ENCODE results near the gene DCLK1.

The DCLK1 gene

DNA sequence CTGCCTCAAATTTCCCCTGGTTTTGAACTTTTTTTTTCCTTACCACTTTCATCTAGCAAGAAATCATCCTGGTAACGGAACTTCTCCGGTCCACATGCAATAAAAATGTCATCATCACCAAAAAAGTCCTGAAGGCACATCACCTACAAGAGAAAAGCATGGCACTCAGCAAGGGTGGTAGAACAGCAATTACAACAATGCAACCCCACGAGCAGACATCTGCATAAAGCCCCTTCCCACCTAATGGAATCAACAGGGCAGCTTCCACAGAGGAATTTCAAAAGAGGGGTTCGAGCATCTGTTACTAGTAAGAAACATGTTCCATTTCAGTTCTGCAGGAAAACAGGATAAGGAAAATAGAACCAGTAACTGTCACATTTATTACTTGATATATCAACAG, 183.9 kb downstream of the DCLK1 start:
- no peak for DNase-seq (ENCODE audit: low read depth in 2 of 2)

DNA sequence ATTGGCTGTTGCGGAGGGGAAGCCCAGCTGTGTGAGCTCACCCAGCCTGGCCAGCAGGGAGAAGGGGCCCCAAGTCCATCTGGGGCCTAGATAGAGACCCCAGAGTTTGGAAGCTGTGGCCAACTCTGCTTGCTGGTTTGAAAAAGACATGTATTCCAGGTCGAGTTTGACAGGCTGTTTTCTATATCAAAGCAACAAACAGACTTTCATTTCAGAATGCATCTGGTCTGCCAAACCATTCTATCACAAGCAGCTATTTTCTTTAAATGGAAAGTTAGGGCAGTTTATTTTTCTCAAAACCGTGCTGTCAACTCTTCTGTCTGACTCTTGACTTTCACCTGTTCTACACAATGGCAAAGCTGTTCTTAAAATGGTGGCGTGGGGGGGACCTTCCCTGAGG, 185.8 kb downstream of the DCLK1 start:
- no peak for DNase-seq (ENCODE audit: low read depth in 2 of 2)

DNA sequence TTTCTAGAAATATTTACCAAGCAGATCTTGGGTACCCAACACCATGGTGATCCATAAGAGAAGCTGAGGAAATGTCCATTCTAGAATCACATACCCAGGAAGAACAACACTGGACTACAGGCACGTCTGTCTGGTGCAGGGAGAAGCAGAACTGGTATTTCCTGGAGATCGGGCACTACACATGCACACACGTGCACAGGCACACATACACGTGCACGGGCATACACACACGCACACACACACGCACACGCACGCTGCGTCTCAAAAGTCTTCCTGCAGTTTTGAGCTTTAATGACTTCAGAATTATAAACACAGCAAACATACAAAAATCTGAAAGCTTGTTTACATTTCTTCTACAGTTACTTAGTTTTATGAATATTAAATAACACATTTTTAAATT, 189.8 kb downstream of the DCLK1 start:
- DNase-seq (ENCODE audit: low read depth in 2 of 2): no peak

GRCh38 chr13:35940734-35941133, 190.4 kb downstream of the DCLK1 start:
- DNase-seq (ENCODE audit: low read depth in 2 of 2): no peak

DNA sequence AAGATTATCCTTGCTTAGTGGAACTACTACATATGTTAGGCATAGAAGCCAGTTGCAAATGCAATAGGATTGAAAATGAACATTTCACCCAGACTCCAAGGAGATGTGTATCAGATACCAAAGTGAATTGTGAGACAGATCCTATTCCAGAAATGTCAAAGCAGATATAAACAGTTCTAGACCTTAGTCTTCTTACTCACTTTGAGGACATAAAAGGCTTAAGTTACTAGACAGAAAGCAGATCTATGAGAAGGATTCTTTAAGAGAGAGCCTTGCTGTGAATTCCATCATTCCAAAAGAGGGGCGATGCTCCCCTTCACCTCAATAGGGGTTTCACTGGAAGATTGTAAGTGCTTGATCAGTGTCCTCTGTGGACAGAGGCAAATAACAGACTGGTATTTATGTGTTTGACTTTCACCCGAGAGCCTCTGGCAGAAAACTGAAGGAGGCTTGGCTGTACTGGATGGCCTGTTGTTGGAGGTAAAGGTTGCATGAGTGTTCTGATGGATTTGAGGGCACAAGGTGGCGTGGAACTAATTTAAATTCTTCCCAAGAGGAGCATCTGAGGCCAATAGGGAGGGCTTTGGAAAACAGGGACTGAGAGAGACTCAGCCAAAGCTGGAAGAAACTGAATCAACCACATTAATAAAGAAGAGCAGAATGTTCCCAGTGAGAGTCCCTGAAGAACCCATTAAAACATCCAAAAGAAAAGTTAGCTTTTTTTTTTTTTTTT, 194.8 kb downstream of the DCLK1 start:
- DNase-seq (ENCODE audit: low read depth in 2 of 2): no peak

DNA sequence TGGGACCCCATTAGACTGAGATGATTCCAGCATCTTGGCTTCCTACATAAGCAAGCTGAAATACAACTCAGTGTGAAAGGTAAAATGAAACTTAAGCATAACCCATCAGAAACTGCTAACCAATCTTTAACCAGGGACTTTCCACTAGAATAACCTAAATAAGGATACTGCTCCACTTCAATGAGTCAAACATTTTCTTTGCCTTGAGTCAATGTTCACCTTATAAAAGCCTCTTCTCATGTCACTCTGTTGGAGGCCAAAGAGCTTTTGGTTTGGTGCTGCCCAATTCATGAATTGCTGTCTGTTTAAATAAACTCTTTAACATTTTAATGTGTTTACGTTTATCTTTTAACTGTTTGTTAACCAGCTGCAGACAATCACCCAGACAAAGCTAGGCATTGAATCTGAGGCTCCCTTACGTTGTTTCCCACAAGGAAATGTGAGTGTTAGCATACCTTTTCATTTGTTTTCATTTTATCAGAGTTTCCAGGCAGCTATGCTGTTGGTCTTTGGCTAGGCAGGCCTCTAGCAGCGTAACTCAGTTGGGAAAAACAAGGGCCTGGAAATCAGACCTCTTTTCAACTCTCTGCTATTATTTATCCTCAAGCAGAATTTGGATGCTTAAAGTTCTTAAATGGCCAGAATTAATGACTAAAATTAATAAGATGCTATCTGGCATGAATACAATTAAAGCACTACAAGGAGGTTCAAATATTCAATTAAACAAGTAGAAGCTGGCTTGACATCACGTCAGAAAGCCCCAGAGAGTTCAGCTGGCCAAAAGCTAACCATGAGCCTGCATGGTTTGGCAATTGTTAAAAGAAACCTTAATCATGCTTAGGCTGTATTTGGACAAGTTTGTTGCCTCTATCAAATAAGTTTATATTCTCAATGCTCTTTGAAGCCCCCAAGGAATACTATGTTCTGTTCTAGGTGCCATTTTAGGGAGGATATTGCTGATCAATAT, 200.2 kb downstream of the DCLK1 start:
- DNase-seq (ENCODE audit: low read depth in 2 of 2): no peak

DNA sequence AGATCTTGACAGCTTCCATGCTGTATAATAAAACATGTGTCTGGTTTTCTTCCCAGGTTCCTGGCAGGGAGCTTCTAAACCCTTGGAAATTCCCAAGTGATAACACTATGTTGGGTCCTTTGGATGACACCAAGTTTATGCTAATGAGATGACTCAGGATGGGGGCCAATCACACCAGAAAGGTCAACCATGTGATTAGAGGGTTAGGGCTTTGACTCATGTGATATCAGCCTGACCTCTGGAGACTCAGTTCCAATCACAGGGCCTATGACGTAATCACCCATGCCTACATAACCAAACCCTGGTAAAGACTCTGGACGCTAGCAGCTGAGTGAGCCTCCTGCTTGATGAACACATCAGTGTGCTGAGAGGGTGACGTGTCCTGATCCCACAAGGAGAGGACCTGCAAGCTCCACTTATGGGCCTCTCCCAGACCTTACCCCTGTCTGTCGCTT, 203.6 kb downstream of the DCLK1 start:
- DNase-seq (ENCODE audit: low read depth in 2 of 2): no peak

DNA sequence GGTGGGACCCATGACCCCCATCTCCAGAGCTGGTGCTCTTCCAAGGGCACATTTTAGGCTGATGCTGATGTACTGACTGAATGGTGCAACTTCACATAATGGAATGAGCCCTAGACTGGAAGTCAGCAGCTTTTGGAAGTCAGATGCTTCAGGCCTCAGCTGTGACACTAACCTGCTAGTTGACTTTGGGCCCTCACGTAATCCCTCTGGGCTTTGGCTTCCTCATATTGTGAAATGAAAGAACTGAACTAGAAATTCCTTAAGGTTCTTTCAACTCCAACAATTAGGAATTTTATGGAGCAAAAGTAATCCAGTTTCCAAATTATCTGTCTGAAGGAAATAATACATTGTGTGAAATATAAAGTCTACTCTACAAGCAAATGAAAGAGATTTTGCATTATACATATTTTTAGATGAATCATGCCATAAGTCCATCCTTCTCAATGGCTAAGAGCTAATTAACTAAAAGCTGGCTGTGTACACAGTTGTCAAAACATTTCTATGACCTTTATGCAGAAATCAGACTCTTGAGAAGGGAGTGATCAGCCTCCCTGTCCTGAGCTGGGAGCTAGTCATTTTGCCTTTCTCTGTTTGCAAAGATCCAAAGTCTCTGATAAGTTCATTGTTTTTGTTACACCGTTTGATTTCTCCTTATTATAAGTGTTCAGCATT, 204.2 kb downstream of the DCLK1 start:
- no peak for DNase-seq (ENCODE audit: low read depth in 2 of 2)

DNA sequence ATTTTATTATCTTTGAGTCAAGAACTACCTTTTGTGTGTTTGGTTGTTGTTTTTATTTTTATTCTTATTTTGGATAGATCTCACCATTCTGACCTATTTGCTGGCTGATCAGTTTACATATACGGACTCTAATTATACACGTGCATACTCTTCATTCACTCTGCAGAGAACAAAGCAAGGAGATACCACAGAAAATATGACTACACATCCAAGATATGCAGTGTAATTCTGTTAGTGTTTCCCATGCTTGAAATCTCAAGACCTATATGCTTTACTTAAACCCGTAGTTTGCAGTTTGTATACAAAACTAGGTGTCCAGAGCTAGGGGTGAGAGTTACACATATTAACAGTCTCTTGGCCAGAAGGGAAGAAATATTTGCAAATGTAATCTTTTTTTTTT, 205.5 kb downstream of the DCLK1 start:
- no peak for DNase-seq (ENCODE audit: low read depth in 2 of 2)

DNA sequence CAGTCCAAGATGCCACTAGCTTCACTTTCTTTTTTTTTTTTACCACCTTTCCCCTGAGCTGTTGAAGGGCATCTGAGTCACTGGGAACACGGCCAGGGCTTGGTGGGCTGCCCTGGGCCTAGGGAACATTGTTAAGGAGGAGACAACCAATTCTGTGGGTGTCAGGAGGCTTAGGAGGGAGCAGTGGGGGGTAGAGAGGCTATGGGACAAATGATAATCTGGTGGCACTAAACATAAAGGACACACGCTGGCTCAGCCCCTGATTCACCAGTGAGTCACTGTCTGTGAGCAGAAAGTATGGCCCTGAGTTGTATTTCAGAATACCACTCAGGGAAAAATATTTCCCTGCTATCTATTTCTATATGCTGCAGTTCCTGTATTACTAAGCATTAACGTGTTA, 207.8 kb downstream of the DCLK1 start:
- DNase-seq (ENCODE audit: low read depth in 2 of 2): no peak

DNA sequence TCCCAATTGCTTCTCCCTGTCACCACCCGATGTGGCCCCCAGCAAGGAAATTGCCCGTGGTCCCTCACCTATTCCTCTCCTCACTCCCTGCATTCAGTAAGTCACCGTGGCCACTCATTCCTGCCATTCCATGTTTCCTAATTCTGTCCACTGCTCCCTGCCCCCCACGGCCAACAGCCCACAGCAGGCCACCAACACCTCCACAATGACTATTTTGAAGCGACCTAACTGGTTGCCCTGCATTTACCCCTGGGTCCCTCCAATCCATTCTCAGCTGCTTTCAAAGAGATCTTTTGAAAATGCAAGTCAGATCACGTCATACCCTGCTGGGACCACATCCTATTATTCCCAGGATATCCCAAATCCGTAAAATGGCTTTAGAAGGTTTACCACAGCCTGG, 210.4 kb downstream of the DCLK1 start:
- no peak for DNase-seq (ENCODE audit: low read depth in 2 of 2)

GRCh38 chr13:35917942-35918645, 213.1 kb downstream of the DCLK1 start:
- DNase-seq (ENCODE audit: low read depth in 2 of 2): no peak

DNA sequence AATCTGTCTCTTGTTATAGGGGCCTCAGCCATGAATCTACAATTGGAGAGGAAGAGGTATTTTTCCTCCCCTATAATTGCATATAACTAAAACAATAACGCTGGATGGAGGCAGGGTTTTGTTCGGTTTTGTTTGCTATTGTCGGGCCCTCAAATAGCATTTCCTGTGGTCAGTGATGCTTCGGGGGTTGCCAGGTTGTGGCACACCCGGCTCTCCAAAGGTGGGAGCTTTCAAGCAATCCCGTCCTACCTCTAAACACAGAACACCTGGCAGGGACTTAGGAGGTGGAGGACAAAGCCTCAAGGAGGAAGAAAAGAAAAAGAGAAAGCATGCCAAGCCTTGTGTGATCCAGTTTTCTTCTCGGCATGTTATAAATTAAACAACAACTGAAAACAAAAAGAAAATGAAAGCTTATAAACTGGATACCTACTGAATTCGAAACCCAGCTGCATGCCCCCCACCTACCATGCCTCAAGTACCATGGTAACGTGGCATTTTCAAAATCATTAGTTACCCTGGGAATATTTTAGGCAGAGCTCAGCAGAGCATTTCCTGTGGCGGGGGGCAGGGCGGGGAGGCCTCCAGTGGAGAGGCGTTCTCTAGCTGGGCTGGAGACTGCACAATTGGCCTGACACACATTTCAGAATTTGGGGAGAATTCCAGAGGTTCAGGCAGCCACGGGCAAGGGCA, 213.8 kb downstream of the DCLK1 start:
- DNase-seq (ENCODE audit: low read depth in 2 of 2): no peak

GRCh38 chr13:35916146-35916545, 215.0 kb downstream of the DCLK1 start:
- no peak for DNase-seq (ENCODE audit: low read depth in 2 of 2)

DNA sequence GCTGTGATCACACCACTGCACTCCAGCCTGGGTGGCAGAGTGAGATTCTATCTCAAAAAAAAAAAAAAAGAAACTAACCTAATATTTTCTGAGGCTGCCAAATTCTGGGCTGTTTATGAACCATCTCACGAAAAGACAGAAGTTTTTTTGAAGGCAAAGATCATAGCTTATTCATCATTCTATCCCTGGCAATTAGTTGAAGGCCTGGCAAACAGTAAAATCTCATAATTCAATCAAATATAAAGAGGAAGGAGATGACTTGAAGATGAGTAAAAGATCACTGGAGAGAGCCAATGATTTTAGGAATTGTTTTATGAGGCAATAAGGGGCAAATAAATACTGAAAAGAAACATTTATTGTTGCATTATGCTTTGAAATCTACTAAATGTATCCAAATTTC, 216.5 kb downstream of the DCLK1 start:
- DNase-seq (ENCODE audit: low read depth in 2 of 2): no peak

- no peak for DNase-seq (ENCODE audit: low read depth in 2 of 2)
These were observed 218.3 kb downstream of the DCLK1 start for GRCh38 chr13:35912841-35913240.

DNA sequence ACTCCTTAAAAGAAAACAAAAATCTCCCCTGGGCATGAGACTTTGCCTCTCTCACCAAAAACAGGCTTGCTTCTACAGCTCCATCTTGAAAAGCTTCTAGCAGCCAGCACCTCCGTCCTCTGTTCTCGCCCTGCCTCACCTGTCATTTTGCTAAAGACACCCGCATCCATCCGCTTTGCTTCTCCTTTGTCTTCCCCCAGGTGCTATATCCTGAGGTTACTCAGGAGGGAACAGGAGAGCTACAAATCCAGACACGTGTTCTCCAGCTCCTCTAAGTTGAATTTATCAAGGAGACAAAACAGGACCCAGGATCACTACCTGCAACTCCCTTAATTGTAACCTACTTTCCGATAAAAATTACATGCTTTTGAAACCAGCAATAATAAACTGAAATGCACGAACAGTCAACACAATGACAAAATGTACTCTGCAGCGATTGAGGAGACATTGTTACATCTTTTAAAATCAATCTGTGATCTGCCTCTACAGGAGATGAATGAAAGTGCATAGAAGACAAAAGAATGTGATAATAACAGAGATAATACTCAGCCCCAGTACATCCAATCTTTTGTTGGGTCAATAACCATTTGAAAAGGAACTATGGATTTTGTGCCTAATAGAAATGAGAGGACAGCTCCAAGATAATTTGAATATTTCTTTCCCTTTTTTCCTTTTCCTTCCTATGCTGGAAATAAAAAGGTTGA, 221.2 kb downstream of the DCLK1 start:
- no peak for DNase-seq (ENCODE audit: low read depth in 2 of 2)

DNA sequence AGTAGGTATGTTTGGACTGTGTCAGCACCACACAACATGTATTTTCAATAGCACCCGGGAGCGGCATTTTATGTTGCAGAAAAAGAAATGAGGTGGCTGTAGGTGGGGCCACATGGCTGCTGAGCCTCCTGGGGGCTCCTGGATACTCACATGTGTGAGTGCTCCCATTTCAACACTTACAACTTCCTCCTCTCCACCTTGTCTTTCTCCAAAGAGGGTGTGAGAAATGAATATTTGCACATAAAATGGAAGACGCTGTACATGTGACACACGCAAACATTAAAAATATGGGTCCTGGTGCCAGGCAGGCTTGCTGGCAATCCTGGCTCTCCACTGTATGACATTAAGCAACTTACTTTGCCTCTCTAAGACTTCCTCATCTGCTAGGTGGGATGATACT, 222.1 kb downstream of the DCLK1 start:
- no peak for DNase-seq (ENCODE audit: low read depth in 2 of 2)

GRCh38 chr13:35908226-35908625, 223.0 kb downstream of the DCLK1 start:
- DNase-seq (ENCODE audit: low read depth in 2 of 2): no peak

DNA sequence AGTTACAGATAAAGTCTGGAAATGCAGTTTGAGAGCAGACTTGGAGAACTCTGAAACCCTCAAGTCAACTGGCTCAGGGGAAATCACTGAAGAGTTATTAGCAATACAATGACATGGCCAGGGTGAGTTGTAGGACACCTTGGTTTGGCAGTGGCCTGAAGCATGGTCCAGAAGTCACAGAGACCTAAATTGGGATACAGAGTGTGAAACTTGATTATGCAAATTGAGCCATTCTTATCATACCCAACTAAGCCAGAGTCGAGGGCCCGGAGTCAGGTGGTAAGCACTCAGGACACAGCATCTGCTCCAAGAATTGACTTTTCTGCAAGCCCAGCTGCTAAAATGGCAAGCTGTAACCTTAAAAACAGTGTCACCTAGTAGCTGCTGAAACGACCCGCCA, 224.5 kb downstream of the DCLK1 start:
- no peak for DNase-seq (ENCODE audit: low read depth in 2 of 2)

DNA sequence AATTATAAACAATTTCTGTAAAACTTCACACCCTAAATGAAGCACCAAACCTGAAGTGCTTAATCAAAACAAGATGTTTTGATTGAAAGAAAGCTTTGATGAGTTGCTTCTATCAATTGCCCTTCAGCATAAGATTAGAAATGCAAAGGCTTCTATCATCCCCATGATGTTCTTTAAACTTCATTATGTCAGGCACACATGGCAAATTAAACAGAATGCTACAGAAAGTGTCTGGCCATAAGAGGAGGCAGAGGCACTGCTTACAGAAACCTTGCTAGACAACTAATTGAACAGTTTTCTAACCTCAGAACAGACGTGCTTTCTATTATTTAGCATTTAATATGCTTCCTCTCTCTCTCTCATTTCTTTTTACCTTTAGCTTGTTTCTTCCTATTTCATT, 228.1 kb downstream of the DCLK1 start:
- no peak for DNase-seq (ENCODE audit: low read depth in 2 of 2)

Measured in stimulated activated CD8-positive, alpha-beta memory T cell treated with anti-CD3 and anti-CD28 coated beads, Interleukin-15, amount 100 ng/mL, for 4 hours (primary cell).